K562 (cell line): Measurements from ENCODE around the gene GLIPR1. TPM values are rescaled to one million over a fixed set of nuclear protein-coding genes. Genes with fewer than 3 reads are reported as not detected.

ENCODE experiments used
- ATAC-seq: fragments of 200-7000 bp; cut with Tn5 transposase; 3 replicates; pipeline ENCODE4 v1.9.1; 2020; ENCODE audit warnings: moderate library complexity
- BruUV-seq: library from RNA; stranded (reverse); fragments of 400-500 nt; replicated peaks from 2 replicates; lab custom pipeline; 2021; lab: Mats Ljungman, UMichigan
- CTCF ChIA-PET: fragments of 300-600 bp; formaldehyde crosslinking; extraction: SDS; loops from one replicate; lab custom pipeline; 2021; ENCODE audit warnings: low intra/inter-chr PET ratio; lab: Yijun Ruan, JAX
- POLR2A ChIA-PET: fragments of 300-600, 350-650 bp; sonication (Branson Sonifier 250); formaldehyde crosslinking; extraction: SDS; loops from one replicate; lab custom pipeline; 2021; ENCODE audit warnings: antibody characterized with exemption, inconsistent platforms; lab: Yijun Ruan, JAX
- DNase-seq, 4 experiments: peaks; one replicate each; pipeline versions ENCODE4 v3.0.0 to v3.0.0-alpha.2; 2011 to 2018; ENCODE audit warnings: low spot score in 3 of 4, mixed read lengths in 3 of 4; ENCODE audit errors: extremely low read depth in 1 of 4
- FAIRE-seq: peaks from 2 replicates; lab custom pipeline; 2011; peaks lifted over from hg19 to GRCh38; lab: Jason Lieb, UNC
- H2AFZ ChIP-seq: 2 replicates; pipeline ENCODE4 v1.6.0; 2011; ENCODE audit warnings: low read depth, low read length, control low read depth, inconsistent platforms
- H3K27ac ChIP-seq: fragments of 200-600 bp; 3 replicates; pipeline ENCODE4 v1.8.0; 2011; ENCODE audit warnings: low read depth, mild to moderate bottlenecking, control low read depth, inconsistent platforms, low read length, moderate library complexity, mixed read lengths; ENCODE audit errors: extremely low read depth
- H3K27me3 ChIP-seq, 2 experiments: fragments of 300-600 bp in 1 of 2; 2 replicates in 1 of 2; 3 replicates in 1 of 2; pipeline versions ENCODE4 v1.6.0 to v1.8.0; 2011; ENCODE audit warnings: inconsistent platforms in 2 of 2, low read length in 2 of 2, mild to moderate bottlenecking in 1 of 2, mixed read lengths in 1 of 2, moderate library complexity in 1 of 2; ENCODE audit not compliant: control insufficient read depth in 2 of 2, insufficient read depth in 2 of 2
- H3K36me3 ChIP-seq: fragments of 300-600 bp; 3 replicates; pipeline ENCODE4 v1.8.0; 2011; ENCODE audit warnings: mild to moderate bottlenecking, low read length, inconsistent platforms; ENCODE audit not compliant: control insufficient read depth, insufficient read depth
- H3K4me1 ChIP-seq, 2 experiments: fragments of 200-600 bp in 1 of 2; replicated peaks in 1 of 2; 2 replicates in 1 of 2; 3 replicates in 1 of 2; pipeline versions ENCODE4 v1.5.1 to v1.8.0; 2011; ENCODE audit warnings: inconsistent platforms in 2 of 2, low read length in 2 of 2, mild to moderate bottlenecking in 1 of 2, mixed read lengths in 1 of 2, moderate library complexity in 1 of 2; ENCODE audit not compliant: control insufficient read depth in 2 of 2, insufficient read depth in 2 of 2
- H3K4me2 ChIP-seq: 2 replicates; pipeline ENCODE4 v1.6.1; 2011; ENCODE audit warnings: low read length, control low read depth, inconsistent platforms, mixed read lengths; ENCODE audit not compliant: insufficient read depth
- H3K4me3 ChIP-seq: fragments of 200-600 bp; sonication (generic), shearing (Covaris generic); 2 replicates; pipeline ENCODE4 v1.5.1; 2016; ENCODE audit warnings: control low read depth, inconsistent platforms
- H3K79me2 ChIP-seq: fragments of 200-600 bp; 3 replicates; pipeline ENCODE4 v1.8.0; 2011; ENCODE audit warnings: low read length, inconsistent platforms; ENCODE audit not compliant: control insufficient read depth, insufficient read depth
- H3K9ac ChIP-seq, 2 experiments: 2 replicates each; pipeline versions ENCODE4 v1.6.0 to v1.6.1; 2011; ENCODE audit warnings: low read depth in 2 of 2, low read length in 2 of 2, control low read depth in 1 of 2, inconsistent platforms in 1 of 2, mild to moderate bottlenecking in 1 of 2, mixed read lengths in 1 of 2; ENCODE audit not compliant: insufficient read depth in 1 of 2
- H3K9me1 ChIP-seq: one replicate; pipeline ENCODE4 v1.6.0; 2011; ENCODE audit warnings: inconsistent platforms, mild to moderate bottlenecking, low read length, moderate library complexity; ENCODE audit not compliant: control insufficient read depth, insufficient read depth
- H3K9me3 ChIP-seq: replicated peaks from 2 replicates; pipeline ENCODE4 v1.5.1; 2011; ENCODE audit warnings: low read depth, low read length, inconsistent platforms; ENCODE audit not compliant: control insufficient read depth, insufficient read depth
- H4K20me1 ChIP-seq: replicated peaks from 2 replicates; pipeline ENCODE4 v1.6.1; 2011; ENCODE audit warnings: low read length, inconsistent platforms, mixed read lengths; ENCODE audit not compliant: control insufficient read depth, insufficient read depth
- ASH1L ChIP-seq: fragments of 450-650 bp; IDR thresholded peaks from 2 replicates; pipeline ENCODE4 v1.6.1; 2018; ENCODE audit warnings: borderline replicate concordance, mild to moderate bottlenecking, low read depth; ENCODE audit not compliant: partially characterized antibody
- CHD4 ChIP-seq: fragments of 200-600 bp; sonication (generic); IDR thresholded peaks from 3 replicates; pipeline ENCODE4 v1.6.1; 2012; ENCODE audit warnings: low read depth, mild to moderate bottlenecking, mixed read lengths, low read length, inconsistent platforms; ENCODE audit not compliant: insufficient read depth, insufficient replicate concordance, poor library complexity, severe bottlenecking
- FOXA1 ChIP-seq: fragments of 450-650 bp; IDR thresholded peaks from 2 replicates; pipeline ENCODE4 v1.6.1; 2016; ENCODE audit warnings: mild to moderate bottlenecking, borderline replicate concordance
- FOXJ3 ChIP-seq: sonication (generic); formaldehyde crosslinking; IDR thresholded peaks from 2 replicates; pipeline ENCODE4 v1.4.0; 2020; ENCODE audit warnings: mild to moderate bottlenecking, missing genetic modification reagents
- KLF16 ChIP-seq: IDR thresholded peaks from 2 replicates; pipeline ENCODE4 v1.6.1; 2016; ENCODE audit warnings: antibody characterized with exemption
- MEF2A ChIP-seq: IDR thresholded peaks from 2 replicates; pipeline ENCODE4 v1.6.1; 2011; ENCODE audit warnings: low read depth, mild to moderate bottlenecking, low read length, moderate library complexity; ENCODE audit not compliant: control insufficient read depth
- POLR2A ChIP-seq: fragments of 450-650 bp; conservative IDR thresholded peaks from 2 replicates; pipeline ENCODE4 v1.6.1; 2016
- SNIP1 ChIP-seq: fragments of 450-650 bp; IDR thresholded peaks from 2 replicates; pipeline ENCODE4 v1.7.1; 2017; ENCODE audit warnings: low read depth, mild to moderate bottlenecking
- THAP7 ChIP-seq: fragments of 250-450 bp; sonication (Bioruptor Pico); IDR thresholded peaks from 2 replicates; pipeline ENCODE4 v1.5.0; 2021
- WGBS: fragments of 100-300 bp; shearing (Covaris generic); methylation state at CpG from one replicate; pipeline ENCODE4 v1.1.6; 2016; ENCODE audit warnings: low coverage, mixed read lengths; ENCODE audit not compliant: insufficient coverage; ENCODE audit errors: missing lambda C conversion rate; 5-methylcytosine and 5-hydroxymethylcytosine counted together
- in situ Hi-C: fragments of 300-500 bp; cut with MboI; formaldehyde crosslinking; loops from 4 replicates; pipeline ENCODE4 v1.15.0; 2018; ENCODE audit warnings: inconsistent platforms, mixed read lengths
- intact Hi-C: fragments of 100-400 bp; cut with micrococcal nuclease; formaldehyde crosslinking; loops from 2 replicates; pipeline ENCODE4 v1.14.2; 2022
- polyA plus RNA-seq, 8 experiments: library from polyadenylated mRNA; depleted of rRNA in 4 of 8; stranded (reverse) in 5 of 8; unstranded in 3 of 8; fragments of >200 nt; fragmentation: Nextera tagmentation in 2 of 8; fragmentation: Illumina TruSeq in 1 of 8; extraction: Ambion mirVana in 2 of 8; extraction: Trizol in 1 of 8; gene quantifications; 2 replicates each; pipeline versions ENCODE4 v1.2.1 to v1.2.3, GENCODE V29; 2011 to 2014; ENCODE audit warnings: inconsistent platforms in 1 of 8, missing spikeins in 1 of 8
- total RNA-seq, 7 experiments: library from RNA; depleted of rRNA in 6 of 7; stranded (reverse); fragments of >200 nt in 6 of 7; fragmentation: Illumina TruSeq in 2 of 7; extraction: Trizol in 2 of 7; gene quantifications; 2 replicates each; pipeline versions ENCODE4 v1.2.1 to v1.2.3, GENCODE V29; 2011 to 2021; ENCODE audit warnings: low replicate concordance in 1 of 7

The GLIPR1 gene
- total and polyA plus RNA-seq, 9 of the 15 experiments (the other 6 are each of a cell fraction or from before 2014, with no cell fraction given): 0.26 to 2.1 (median 1.2) TPM

DNA sequence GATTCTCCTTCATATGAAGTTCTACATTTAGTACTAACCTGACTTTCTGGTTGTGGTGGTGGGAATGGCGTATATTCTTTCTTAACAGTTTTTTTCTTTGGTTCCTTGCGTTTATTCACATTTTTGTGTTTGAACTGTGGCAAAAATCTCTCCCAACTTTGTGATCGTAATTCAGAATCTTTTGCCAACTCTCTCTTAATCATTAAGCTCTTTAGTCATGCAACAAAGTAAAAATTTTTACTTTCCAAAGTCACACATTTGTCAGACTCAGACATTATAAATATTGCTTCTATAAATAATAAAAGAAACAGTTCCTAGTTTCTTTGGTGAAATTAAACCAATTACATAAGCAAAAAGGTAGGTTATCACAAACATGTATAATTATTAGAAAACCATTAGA, 23.3 kb downstream of the GLIPR1 start:
- no peak overlapping the region for H3K4me3 ChIP-seq
- ChIA-PET POLR2A (no interaction called here), CTCF (no interaction called here)
- no peaks in the 10 kb centered on the region for H4K20me1 ChIP-seq
- H2AFZ ChIP-seq: no peak overlapping the region
- ATAC-seq: no peak
- FAIRE-seq: no peak
- peaks cover 22% of the 10 kb centered on the region for H3K79me2 ChIP-seq
- intact Hi-C loops: no loop called here
- no peak for DNase-seq
- no peak overlapping the region for H3K27ac ChIP-seq
- TF ChIP-seq ASH1L (no peak), FOXJ3 (no peak), MEF2A (no peak), FOXA1 (no peak), KLF16 (no peak), POLR2A (no peak), CHD4 (no peak), SNIP1 (no peak), THAP7 (CRISPR knock-in tag) (no peak)
- TF ChIP-seq, all 486 proteins: peak for 0
- no TSS peak for BruUV-seq
- no peak overlapping the region for H3K4me2 ChIP-seq
- no peaks in the 10 kb centered on the region for H3K27me3 ChIP-seq
- no peaks in the 10 kb centered on the region for H3K9me3 ChIP-seq
- WGBS: 92% methylated on average over 3 of the region's 3 CpGs
- H3K4me1 ChIP-seq: no peaks in the 10 kb centered on the region
- no peak overlapping the region for H3K9ac ChIP-seq
- in situ Hi-C loops: no loop called here
- H3K9me1 ChIP-seq: no peaks in the 10 kb centered on the region
- peaks cover 96% of the 10 kb centered on the region for H3K36me3 ChIP-seq
